Stimulated activated naive CD4-positive, alpha-beta T cell treated with Interleukin-2 at 50 U/mL for 16 hours (primary cell): ENCODE measurements around the gene PDE4C.

Experiments
- DNase-seq: peaks from one replicate; lab custom pipeline; 2025; lab: John Stamatoyannopoulos, UW

PDE4C gene

DNA sequence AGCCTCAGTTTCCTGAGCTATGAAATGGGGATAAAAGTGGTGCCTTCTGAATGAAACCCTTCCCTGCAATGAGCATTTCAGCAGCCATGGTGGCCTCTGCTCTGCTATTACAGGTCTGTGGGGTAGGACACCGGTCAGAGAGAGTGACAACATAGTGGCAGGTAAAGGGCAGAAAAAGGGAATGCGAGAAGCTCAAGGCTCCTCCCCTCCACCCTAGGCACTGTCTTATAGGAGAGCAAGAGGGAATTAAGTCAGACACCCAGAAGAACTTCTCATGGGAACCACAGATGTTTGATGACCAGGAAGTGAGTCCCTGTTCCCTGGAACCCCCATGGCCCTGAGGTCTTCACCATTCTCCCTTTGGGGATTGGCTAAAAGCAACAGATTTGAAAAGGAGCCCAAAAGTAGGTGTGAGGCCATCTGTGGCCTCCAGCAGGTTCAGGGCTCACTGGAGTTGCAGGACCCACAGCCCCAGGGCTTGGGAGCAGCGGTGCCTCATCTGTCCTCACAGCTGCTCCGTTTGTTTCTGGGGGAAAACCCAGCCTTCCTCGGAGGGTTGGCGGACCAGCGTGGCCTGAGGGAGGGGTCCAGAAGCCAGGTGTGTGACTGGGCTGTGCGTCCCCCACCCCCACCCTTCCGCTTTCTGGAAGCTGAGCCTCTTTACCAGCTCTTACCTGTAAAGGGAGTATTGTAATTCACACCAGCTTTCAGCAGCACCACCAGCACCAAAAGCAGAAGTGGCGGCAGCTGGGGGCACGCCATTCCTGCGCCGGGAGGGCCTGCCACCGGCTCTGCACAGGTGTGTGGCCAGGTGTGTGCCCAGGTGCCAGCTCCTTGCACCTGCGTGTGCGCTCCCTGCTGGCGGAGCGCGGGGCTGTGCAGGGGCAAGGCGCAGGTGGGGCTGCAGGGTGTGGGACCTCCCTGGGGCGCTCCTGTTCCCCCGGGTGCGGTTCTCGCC lies 28.6 kb upstream of the PDE4C start:
- DNase-seq, result no peak

DNA sequence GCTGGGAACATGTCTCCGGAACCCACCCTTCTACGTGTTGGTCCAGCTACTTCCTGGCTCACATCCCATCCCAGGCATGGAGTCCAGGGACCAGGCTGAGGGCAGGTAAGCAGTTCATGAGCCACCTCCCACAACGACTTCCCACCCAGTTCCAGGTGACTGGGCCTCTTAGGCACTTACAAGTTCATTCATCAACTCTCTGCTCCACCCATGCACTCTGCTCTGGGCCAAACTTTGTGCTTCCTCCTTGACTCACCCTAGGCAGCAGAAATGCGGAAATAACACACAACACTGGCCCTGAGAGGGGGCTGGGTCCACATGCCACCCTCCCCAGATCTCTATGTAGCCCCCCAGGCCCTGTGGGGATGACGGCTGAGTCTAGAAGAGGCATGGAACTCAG lies 27.5 kb upstream of the PDE4C start:
- DNase-seq, result no peak

DNA sequence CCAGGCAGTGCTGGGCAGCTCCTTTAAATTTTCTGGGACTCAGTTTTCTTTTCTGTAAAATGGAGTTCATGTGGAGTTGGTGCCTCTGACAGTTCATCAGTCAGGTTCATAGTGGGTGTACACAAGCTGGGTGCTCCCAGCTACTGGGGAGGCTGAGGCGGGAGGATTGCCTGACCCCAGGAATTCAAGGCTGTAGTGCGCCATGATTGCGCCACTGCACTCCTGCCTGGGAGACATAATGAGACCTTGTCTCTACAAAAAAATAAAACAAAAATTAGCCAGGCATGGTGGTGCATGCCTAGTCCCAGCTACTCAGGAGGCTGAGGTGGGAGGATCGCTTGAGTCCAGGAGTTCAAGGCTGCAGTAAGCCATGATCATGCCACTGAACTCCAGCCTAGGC lies 26.9 kb upstream of the PDE4C start:
- no peak for DNase-seq

DNA sequence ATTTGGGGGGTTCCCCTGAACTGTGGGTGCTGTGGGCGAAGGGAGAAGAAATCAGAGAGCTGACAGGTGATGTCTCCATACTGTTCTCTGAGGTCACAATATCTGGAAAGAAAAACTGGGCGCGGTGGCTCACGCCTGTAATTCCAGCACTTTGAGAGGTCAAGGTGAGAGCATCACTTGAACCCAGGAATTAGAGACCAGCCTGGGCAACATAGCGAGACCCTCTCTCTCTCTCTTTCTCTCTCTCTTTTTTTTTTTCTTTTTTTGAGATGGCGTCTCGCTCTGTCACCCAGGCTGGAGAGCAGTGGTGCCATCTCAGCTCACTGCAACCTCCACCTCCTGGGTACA lies 26.1 kb upstream of the PDE4C start:
- no peak for DNase-seq

DNA sequence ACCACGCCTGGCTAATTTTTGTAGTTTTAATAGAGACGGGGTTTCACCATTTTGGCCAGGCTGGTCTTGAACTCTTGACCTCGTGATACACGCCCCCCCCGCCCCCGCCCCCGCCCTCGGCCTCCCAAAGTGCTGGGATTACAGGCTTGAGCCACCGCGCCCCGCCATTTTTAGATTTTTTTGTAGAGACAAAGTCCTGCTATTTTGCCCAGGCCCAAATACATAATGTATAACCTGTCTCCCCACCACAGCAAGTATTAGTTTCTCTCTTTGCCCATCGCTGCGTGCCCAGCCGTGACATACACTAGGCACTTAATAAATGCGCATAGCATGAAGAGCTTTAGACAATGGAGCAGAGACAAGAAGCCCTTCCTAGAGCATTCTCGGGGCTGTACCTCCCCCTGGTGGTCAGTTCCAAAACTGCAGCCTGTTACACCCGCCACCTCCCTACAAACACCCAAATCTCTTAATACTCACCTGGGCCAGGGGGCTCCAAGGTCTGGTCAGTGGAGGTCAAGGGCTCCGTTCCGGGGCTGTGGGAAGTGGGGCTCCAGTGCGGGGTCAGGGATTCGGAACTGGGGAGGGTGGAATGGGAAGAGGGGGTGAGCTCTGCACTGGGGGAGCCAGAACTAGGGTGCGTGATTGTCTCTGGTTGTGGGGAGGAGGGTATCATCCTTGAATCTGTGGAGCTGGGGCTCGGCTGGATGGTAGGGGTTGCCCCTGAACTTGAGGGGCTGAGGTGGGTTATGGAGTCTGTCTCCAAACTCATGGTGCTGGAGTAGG lies 25.5 kb upstream of the PDE4C start:
- DNase-seq, result peak; percentile 70

DNA sequence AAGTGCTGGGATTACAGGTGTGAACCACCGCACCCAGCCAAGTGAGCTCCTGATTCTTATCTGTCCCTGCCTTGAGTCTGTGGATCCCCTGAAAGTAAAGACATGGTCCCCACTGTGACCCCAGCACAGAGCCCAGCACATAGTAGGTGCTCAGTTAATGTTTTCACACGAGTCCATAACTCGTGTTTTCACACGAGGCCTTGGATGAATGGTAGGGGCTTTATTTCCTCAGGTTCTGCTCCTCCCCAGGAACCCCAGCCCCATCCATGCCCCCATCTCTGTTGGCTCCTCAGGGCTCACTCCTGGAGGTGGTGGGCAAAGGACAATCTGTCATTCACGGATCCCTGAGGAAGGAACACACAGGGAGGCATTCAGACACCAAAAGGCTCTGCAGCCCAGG lies 23.6 kb upstream of the PDE4C start:
- no peak for DNase-seq

DNA sequence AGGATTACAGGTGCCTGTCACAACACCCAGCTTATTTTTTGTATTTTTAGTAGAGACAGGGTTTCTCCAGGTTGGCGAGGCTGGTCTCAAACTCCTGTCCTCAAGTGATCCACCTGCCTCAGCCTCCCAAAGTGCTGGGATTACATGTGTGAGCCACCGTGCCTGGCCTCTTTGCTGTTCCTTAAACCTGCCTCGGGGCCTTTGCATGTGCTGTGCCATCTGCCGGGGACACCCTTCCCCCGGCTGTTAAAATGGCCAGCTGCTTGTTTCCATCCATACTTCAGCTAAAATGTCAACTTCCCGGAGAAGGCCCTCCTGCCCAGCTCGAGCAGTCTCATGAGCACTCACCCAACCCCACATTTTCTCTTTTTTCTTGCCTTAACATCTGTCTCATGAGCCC lies 19.1 kb upstream of the PDE4C start:
- DNase-seq, result no peak

DNA sequence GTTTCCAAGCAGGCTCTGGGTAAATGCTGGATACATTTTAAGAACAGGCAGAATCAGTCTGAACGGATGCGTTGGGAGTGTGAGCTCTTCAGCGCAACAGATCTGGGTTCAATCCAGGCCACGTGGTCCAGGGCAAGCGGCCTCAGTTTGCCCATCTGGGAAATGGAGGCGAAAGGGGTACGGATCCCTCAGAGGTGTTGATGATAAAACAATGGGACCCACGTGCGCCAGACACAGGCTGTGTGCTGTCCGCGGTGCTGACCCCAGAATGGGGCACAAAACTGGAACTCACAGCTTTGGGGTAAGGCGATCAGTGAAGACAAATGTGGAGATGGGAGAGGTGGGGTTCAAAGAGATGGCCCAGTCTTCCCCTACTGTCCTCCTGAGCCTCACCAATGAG lies 13.1 kb upstream of the PDE4C start:
- DNase-seq, result no peak

DNA sequence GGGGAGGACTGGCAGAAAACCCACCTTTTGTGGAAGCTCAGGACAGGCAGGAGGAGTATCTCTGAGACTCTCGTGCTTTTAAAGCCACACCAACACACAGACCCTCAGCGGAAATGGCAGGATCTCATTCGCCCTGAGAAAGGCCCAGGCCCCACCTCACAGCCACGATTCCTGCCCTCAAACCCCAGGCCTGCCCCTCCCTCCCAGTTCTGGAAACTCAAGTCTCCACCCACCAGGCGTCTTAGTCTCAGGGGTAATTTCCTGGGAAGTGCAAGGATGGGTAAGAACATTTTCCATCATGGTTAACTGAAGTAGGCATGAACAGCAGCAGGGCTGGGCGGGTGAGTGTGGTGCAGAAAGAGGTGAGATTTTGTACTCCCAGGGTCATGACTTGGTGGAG lies 8.0 kb upstream of the PDE4C start:
- no peak for DNase-seq

DNA sequence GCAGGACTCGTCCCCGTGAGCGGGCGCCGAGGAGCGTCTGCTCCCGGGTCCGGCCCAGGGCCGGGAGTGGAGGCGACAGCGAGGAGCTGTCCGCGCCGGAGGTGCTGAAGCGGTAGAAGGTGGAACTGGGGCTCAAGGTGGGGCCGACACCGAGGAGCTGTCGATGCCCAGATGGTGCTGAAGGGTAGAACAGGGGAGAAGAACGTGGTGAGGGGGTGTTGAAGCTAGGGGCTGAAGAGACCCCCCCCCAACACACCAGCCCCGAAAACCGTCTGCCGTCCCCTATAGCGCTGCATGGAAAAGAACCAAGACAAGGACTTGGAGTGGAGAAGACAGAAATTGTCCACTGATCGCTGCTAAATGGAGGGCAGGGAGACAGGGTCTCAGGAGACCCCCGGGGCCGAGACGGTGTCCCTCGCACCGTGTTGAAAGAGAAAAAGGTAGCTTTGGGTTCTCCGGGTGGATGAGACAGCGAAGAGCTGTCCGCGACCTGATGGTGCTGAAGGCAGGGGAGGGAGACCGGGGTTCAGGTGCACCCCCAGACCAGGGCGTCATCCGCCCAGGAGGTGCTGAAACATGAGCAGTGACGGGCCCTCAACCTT lies 7.1 kb upstream of the PDE4C start:
- DNase-seq, result peak; percentile 33

DNA sequence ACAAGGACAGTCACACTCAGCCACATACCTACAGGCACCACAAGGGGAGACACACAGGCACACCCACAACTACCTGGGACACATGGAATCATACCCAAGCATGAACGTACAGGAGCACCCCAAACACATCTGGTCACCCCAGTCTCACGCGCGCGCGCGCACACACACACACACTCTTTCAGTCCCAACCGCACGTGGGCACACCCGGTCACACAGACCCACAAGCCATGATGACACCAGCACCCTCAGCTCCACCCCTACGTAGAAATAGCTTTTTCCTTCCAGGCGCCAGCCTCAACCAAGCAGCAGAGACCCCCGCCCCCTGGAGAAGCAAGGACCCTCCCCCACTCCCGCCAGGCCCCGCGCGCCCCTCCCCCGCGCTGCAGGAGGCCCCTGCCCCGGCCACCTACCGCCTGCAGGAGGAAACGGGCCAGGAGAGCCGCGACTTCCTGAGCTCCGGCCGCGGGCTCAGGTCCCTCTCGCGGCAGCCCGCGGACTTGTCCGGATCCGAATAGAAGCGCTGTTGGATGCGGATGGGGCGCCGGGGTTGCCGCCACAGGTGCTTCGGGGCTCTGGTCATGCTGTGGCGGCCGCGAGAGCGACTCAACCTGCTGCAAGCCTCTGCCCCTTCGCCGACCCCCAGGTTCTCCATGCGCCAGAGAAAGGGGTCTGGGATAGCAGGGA lies 6.4 kb upstream of the PDE4C start:
- no peak for DNase-seq

DNA sequence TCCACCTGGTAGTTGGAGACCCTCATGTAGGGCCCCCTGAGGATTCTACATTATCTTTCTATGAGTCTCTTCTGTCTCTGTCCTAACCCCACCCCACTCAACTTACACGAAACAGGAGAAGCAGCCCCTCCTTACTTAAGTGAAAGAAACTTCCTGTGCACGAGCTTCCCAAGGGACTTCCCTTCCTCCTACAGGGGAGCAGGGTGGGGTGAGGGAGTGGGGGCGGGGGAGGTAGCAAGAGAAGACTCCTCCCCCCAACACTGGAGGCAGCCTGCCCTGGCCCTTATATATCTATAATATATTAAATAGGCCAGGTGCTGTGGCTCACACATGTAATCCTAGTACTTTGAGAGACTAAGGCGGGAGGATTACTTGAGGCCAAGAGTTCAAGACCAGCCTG lies 5.5 kb upstream of the PDE4C start:
- no peak for DNase-seq

DNA sequence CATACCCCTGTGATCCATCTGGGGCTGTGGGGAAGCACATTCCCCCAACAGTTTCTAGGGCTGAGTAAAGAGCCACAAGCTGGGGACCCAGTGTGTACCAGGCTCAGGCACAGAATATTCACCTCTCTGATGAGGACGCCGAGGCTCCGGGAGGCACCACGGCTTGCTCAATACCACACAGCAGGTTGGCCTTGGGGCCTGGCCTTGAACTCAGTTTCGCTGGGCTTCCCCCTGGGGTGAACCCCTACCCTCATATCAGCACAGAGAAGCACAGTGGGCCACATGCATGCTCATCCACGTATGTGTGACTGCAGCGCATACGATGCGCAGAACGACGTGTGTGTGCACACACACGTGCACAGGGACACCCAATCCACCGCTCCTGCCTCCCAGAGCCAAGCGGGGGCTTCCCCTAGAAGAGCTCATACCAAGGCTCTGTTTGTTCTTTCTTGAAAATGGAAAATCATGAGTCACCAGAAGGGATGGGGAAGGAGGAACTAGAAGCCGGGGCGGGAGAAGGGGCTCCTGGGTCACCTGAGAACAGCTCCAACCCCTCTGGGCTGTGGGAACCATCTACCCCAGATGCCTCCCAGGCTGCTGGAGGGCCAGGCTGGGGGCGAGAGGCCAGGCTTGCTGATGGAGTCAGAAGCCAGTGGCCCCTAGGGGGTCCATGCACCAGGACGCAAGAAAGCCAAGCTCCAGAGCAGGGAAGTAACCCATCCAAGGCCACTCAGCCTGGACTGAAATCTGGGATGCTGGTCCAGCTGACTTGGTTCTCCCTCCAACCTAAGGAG lies 4.9 kb upstream of the PDE4C start:
- no peak for DNase-seq

DNA sequence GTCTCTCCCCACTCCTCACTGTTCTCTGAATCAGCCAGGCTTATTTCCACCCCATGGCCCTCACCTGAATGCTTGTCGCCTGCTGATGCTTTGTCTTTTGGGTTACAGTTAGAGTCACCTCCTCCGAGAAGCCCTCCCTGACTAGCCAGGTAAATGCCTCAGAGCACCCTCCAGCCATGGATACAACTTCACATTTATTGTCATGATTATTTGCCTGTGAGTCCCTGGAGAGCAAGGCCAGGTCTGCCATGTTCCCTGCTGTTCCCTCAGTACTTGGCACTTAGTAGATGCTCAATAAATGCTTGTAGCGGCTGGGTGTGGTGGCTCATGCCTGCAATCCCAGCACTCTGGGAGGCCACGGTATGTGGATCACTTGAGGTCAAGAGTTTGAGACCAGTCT lies 3.7 kb upstream of the PDE4C start:
- DNase-seq, result no peak

DNA sequence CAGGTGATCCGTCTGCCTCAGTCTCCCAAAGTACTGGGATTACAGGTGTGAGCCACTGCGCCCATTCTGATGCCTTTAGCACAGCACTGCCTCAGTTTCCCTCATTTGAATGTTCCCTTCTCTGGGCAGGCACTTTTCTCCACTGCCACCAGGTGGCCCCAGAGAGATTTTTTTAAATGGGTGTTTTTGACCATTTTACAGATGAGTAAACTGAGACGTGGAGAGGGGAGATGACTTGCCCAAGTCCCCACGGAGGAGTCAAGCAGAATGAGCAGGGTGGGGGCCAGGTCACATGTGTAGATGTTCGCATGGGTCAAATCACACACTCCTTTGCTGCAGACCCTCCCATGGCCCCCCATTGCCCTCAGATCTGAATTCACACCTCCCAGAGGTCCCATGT lies 3.2 kb upstream of the PDE4C start:
- no peak for DNase-seq

DNA sequence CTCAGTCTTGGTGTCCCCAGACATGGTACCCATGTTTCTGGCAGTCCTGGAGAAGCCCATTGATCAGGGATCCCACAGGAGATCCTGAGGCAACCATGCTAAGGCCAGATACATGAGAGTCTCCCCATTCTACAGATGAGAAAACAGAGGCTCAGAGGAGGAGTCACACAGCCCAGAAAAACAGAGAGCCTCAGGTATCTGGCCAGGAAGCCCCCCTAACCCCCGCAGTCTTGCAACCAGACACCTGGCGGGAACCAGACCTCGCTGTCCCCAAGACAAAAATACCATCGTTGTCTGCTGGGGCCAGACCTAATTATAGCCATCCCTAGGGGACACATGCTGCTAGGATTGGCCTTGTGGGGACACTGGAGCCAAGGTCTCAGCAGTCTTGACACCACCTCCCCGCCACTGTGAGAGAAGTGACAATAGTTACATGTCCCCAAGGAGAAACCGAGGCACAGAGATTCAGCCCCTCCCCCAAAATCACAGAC lies 1.6 kb upstream of the PDE4C start:
- no peak for DNase-seq

DNA sequence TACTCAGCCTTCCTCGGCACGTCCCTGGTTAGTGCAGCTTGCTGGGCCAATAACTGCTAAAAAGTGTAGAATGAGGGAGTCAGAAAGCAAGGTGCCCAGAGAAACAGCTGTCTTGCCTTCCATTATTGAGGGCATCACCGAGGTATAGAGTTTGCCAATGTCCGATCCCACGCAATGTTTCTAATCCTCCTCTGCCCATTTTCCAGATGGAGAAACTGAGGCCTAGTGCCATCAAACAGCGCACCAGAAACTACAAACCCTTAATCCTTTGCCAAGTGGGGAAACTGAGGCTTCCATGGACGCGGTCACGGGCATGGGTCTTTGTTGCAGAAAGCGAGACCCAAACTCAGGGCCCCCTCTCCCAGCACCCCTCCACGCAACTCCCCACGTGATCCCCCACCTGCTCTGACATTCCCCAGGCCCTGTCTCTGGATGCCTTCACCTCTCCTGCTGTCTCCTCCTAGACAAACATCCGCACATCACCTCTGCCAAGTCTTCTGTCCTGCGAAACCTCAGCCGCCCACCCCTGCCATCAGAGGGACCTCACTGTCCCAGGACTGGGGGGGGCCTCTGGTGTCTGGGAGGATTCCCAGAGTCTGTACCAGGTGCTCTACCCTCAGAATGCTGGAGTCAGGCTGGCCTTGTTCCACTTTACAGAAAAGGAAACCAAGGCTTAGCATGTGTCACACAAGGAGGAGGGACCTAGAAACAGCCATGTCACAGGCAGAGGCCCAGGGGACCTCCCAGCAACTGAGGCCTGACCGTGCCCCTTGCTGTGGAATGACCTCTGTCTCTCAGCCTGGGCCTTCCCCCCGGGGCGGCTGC lies 930 bp upstream of the PDE4C start:
- DNase-seq, result no peak

DNA sequence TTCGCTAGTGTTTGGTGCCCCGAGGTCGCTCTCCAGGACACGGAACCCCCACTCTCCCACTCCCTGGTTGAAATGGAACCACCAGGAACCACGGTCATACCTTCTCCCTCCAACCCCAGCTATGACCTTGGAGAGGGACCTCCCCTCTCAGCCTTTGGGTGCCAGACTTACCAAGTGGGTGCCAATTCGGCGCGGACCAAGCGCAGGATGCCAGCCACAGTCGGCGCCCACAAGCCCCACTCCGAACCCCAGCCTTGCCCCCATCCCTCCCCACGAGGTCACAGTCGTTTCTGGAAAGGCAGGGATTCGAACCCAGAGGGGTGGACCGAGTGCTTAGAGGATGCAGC lies 910 bp downstream of the PDE4C start:
- DNase-seq, result no peak

DNA sequence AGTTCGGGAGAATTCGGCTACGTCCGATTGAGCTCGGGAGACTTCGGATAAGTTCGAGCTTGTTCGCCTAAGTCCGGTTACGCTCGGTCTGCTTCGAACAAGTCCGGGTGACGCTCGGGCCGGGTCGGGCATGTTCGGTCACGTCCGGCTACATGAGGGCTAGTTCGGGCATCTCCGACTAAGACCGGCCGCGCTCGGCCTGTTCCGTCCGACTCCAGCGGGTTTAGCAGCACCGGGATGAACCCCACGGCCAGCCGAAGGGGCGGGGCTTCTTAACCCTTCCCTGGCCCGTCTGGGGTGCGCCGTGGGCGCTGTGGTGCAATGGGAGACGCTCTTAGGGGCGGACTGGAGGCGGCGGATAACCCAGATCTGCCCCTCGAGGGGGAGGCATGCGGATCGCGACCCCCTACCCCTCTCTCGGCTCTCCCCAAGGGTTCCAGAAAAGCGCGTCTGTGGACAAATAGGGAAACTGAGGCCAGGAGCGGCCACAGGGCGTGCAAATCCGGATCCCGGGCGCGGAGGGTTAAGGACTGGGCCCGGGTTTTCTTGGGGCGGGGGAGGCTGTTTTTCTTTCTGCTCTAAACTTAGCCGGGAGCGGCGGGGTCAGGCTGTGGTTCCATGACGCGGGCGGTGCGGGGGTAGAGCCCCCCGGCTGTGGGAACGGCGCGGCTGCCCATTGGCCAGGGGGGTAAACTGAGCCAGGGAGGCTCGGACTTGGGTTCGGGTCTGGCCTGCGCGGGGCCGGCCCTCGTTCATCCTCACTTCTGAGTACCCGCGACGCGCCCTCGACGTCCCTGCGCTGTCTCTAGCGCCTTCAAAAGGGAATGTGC lies 1.5 kb downstream of the PDE4C start:
- peak; percentile 85 for DNase-seq
